Measurements from ENCODE around the gene IGF2R. TPM values are rescaled to one million over a fixed set of nuclear protein-coding genes. Genes with fewer than 3 reads are reported as not detected.
"Not testable (repeated sequence)": the region's sequence is repeated elsewhere in the genome, so short reads cannot be mapped to it uniquely, and the experiment has no call there.

Gene IGF2R
- total and polyA plus RNA-seq, 4 experiments from 2014 or later: 4.5 to 79.2 (median 48.1) TPM

DNA sequence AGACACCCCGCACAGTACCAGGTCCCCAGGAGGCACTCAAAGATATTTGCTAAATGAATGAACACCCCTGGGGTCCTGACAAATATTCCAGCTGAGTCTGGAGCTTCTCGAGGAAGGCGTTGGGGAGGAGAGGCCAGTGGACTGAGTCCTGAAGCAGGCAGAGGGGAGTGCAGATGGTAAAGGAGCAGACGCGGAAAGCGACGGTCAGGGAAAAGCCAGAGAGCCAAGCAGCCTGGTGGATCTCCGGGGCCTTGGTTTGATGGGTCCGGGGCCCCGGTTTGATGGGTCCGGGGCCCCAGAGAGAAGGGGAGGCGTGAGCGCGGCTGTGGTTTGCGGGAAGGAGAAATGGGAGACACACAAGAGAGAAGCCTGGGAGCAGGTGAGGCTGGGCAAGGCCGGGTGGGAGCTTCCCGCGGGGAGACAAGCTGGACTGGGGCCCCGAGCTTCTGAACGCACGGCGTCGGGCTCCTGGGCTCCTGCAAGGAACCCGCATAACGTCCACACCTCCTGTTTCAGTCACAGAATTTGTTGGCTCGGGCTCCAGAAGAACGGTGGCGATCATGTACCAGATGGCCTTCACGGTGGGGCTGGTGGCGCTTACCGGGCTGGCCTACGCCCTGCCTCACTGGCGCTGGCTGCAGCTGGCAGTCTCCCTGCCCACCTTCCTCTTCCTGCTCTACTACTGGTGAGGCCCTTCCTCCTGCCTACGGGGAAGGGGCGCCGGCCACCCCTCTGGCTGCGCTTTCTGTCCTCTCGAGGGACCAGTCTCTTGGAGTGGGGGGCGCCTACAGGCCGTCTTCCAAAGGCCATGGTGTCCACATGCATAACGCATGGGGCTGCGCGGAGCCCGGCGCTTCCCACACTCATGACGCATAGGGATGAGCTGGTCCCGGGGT lies 164.8 kb downstream of the IGF2R start:
- H3K4me3 Mint-ChIP-seq: no peak overlapping the region
- no peak overlapping the region for H3K27ac Mint-ChIP-seq
- Histone ChIP-seq H3K36me3 (ENCODE audit: insufficient read depth, low read length) (no peaks in the 10 kb centered on the region), H3K4me1 (ENCODE audit: insufficient read depth, low read length) (no peaks in the 10 kb centered on the region), H3K4me3 (ENCODE audit: low read length in 2 of 2) (no peak overlapping the region), H3K27ac (ENCODE audit: low read depth, low read length) (no peak overlapping the region), H3K27me3 (ENCODE audit: insufficient read depth, low read length) (no peaks in the 10 kb centered on the region), H3K9me3 (ENCODE audit: control insufficient read depth in 1 of 2, low read length in 2 of 2) (no peaks in the 10 kb centered on the region)
- no peak for DNase-seq
- no peaks in the 10 kb centered on the region for H3K9me3 Mint-ChIP-seq
- intact Hi-C loops (cut with micrococcal nuclease): no loop called here
- H3K36me3 Mint-ChIP-seq: no peaks in the 10 kb centered on the region
- H3K27me3 Mint-ChIP-seq: no peaks in the 10 kb centered on the region
- CTCF ChIA-PET (ENCODE audit: partially characterized antibody): interaction anchor here (1.6 to 1.9 kb wide), 2 partner anchors 322 to 387 kb away, joined by 4 read pairs; no protein-coding TSS in a partner anchor
- peaks cover 6 to 9% (median 7%) of the 10 kb centered on the region in 4 donors for H3K4me1 Mint-ChIP-seq
- POLR2A ChIA-PET (ENCODE audit: partially characterized antibody): no interaction called here

GRCh38 chr6:160134337-160134751 lies 165.5 kb downstream of the IGF2R start:
- H3K4me1 Mint-ChIP-seq: peaks cover 6 to 11% (median 7%) of the 10 kb centered on the region in 4 donors
- POLR2A ChIA-PET (ENCODE audit: partially characterized antibody); H3K27ac ChIP-seq (ENCODE audit: low read depth, low read length); H3K4me1 ChIP-seq (ENCODE audit: insufficient read depth, low read length); H3K27ac Mint-ChIP-seq; H3K36me3 Mint-ChIP-seq; H3K9me3 Mint-ChIP-seq; DNase-seq; H3K27me3 ChIP-seq (ENCODE audit: insufficient read depth, low read length); H3K36me3 ChIP-seq (ENCODE audit: insufficient read depth, low read length); H3K27me3 Mint-ChIP-seq; H3K4me3 Mint-ChIP-seq; H3K9me3 ChIP-seq (ENCODE audit: control insufficient read depth in 1 of 2, low read length in 2 of 2); intact Hi-C loops (cut with micrococcal nuclease); H3K4me3 ChIP-seq (ENCODE audit: low read length in 2 of 2): not testable (repeated sequence)
- CTCF ChIA-PET (ENCODE audit: partially characterized antibody): interaction anchor here (1.6 to 1.9 kb wide), 2 partner anchors 321 to 386 kb away, joined by 4 read pairs; no protein-coding TSS in a partner anchor

DNA sequence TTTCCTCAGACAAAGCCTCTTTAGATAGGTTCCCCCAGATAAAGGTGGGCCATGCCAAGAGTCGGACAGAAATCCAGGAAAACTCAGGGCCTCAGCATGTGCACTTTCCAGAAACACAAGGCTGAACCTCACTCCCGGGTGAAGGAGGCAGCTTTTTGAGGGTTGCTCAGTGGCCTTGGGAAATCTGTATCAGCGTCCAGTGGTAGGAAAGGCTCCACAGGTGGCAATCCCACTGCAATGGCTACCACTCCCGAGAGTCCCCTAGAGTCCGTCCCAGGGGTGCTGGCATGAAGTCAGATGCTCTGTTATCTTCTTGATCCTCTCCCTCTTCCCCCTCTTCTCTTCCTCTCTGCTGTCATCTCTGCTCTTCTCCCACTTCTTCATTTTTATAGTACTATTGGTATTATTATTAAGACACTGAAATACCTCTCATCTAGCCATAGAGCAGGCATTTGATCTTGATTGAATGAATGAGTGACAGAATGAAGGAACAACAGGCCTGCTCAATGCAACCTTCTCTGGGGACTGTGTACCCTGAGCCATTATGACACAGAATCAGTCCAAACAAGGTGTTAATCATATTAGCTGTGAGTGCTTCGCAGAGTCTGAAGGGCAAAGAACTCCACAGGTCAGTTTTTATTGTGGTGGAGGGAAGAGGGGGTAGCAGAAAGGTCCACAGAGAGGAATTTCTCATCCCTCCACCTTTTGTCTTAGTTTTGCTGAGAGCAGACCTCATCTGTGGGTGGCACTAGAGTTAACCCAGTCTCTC lies 166.1 kb downstream of the IGF2R start:
- no peaks in the 10 kb centered on the region for H3K36me3 Mint-ChIP-seq
- no peak for DNase-seq
- no peaks in the 10 kb centered on the region for H3K27me3 Mint-ChIP-seq
- Histone ChIP-seq H3K4me3 (ENCODE audit: low read length in 2 of 2) (no peak overlapping the region), H3K27ac (ENCODE audit: low read depth, low read length) (no peak overlapping the region), H3K9me3 (ENCODE audit: control insufficient read depth in 1 of 2, low read length in 2 of 2) (no peaks in the 10 kb centered on the region), H3K4me1 (ENCODE audit: insufficient read depth, low read length) (no peaks in the 10 kb centered on the region), H3K27me3 (ENCODE audit: insufficient read depth, low read length) (no peaks in the 10 kb centered on the region), H3K36me3 (ENCODE audit: insufficient read depth, low read length) (no peaks in the 10 kb centered on the region)
- POLR2A ChIA-PET (ENCODE audit: partially characterized antibody): no interaction called here
- peaks cover 6 to 11% (median 7%) of the 10 kb centered on the region in 4 donors for H3K4me1 Mint-ChIP-seq
- H3K9me3 Mint-ChIP-seq: no peaks in the 10 kb centered on the region
- intact Hi-C loops (cut with micrococcal nuclease): no loop called here
- no peak overlapping the region for H3K4me3 Mint-ChIP-seq
- peak overlapping the region in 1 of 7 donors; percentile 38 for H3K27ac Mint-ChIP-seq
- CTCF ChIA-PET (ENCODE audit: partially characterized antibody): interaction anchor here (1.6 to 1.9 kb wide), 2 partner anchors 321 to 385 kb away, joined by 4 read pairs; no protein-coding TSS in a partner anchor

DNA sequence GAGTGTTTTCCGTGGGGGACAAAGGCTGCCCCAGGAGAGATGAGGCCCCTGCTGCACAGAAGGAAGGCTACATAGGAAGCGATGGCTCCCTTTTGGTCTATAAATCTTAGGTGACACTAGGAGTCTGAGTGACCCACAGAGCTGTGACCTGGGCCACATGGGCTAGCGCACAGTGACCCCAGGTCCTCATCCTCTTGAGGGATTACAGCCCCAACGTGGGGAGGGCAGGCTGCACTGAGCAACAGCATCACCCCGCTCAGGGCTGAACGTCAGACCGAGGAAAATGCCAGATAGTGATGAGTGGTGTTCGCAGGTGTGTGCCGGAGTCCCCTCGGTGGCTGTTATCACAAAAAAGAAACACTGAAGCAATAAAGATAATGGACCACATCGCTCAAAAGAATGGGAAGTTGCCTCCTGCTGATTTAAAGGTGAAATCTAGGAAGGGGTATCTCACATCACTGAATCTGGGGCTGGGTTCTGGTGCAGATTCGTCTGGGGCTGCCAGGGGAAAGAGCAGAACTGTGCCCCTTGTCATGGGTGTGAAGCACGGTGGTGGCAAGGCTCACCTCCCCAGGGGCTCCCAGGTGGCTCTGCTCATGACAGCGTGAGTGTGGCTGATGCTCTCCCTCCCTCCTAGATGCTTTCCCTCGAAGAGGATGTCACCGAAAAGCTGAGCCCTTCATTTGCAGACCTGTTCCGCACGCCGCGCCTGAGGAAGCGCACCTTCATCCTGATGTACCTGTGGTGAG lies 167.2 kb downstream of the IGF2R start:
- H3K36me3 ChIP-seq (ENCODE audit: insufficient read depth, low read length): no peaks in the 10 kb centered on the region
- no peaks in the 10 kb centered on the region for H3K4me1 ChIP-seq (ENCODE audit: insufficient read depth, low read length)
- CTCF ChIA-PET (ENCODE audit: partially characterized antibody): interaction anchor here (3.5 to 8.7 kb wide), 2 partner anchors 320 to 397 kb away, joined by 40 to 90 read pairs; no protein-coding TSS in a partner anchor
- no peak overlapping the region for H3K4me3 Mint-ChIP-seq
- DNase-seq: no peak
- H3K27ac Mint-ChIP-seq: peak overlapping the region in 1 of 7 donors; percentile 37
- POLR2A ChIA-PET (ENCODE audit: partially characterized antibody): no interaction called here
- no peaks in the 10 kb centered on the region for H3K9me3 Mint-ChIP-seq
- no peaks in the 10 kb centered on the region for H3K9me3 ChIP-seq (ENCODE audit: control insufficient read depth in 1 of 2, low read length in 2 of 2)
- no peaks in the 10 kb centered on the region for H3K27me3 Mint-ChIP-seq
- intact Hi-C loops (cut with micrococcal nuclease): no loop called here
- H3K36me3 Mint-ChIP-seq: no peaks in the 10 kb centered on the region
- no peak overlapping the region for H3K27ac ChIP-seq (ENCODE audit: low read depth, low read length)
- no peak overlapping the region for H3K4me3 ChIP-seq (ENCODE audit: low read length in 2 of 2)
- H3K4me1 Mint-ChIP-seq: peaks cover 6 to 11% (median 7%) of the 10 kb centered on the region in 4 donors
- no peaks in the 10 kb centered on the region for H3K27me3 ChIP-seq (ENCODE audit: insufficient read depth, low read length)

GRCh38 chr6:160137130-160137988 lies 168.5 kb downstream of the IGF2R start:
- Mint-ChIP-seq H3K9me3 (no peaks in the 10 kb centered on the region), H3K4me3 (no peak overlapping the region), H3K27ac (peak overlapping the region in 1 of 7 donors; percentile 76), H3K4me1 (peaks cover 6 to 11% (median 7%) of the 10 kb centered on the region in 4 donors), H3K27me3 (no peaks in the 10 kb centered on the region), H3K36me3 (peaks cover 0 to 4% of the 10 kb centered on the region in 2 donors)
- no peak for DNase-seq
- no peak overlapping the region for H3K4me3 ChIP-seq (ENCODE audit: low read length in 2 of 2)
- intact Hi-C loops (cut with micrococcal nuclease): no loop called here
- no peaks in the 10 kb centered on the region for H3K4me1 ChIP-seq (ENCODE audit: insufficient read depth, low read length)
- ChIA-PET POLR2A (ENCODE audit: partially characterized antibody) (no interaction called here), CTCF (ENCODE audit: partially characterized antibody) (interaction anchor here (1.3 to 8.7 kb wide), 7 partner anchors 15 to 399 kb away, joined by 3 to 90 read pairs (median 4); no protein-coding TSS in a partner anchor)
- no peaks in the 10 kb centered on the region for H3K9me3 ChIP-seq (ENCODE audit: control insufficient read depth in 1 of 2, low read length in 2 of 2)
- H3K27me3 ChIP-seq (ENCODE audit: insufficient read depth, low read length): no peaks in the 10 kb centered on the region
- H3K27ac ChIP-seq (ENCODE audit: low read depth, low read length): no peak overlapping the region
- no peaks in the 10 kb centered on the region for H3K36me3 ChIP-seq (ENCODE audit: insufficient read depth, low read length)

Data from CD4-positive, alpha-beta memory T cell (primary cell).